Erythroblast (primary cell): ENCODE measurements around the gene AGXT2.

Experiments
- GATA1 ChIP-seq: IDR thresholded peaks from 2 replicates; pipeline ENCODE4 v1.6.1; 2011; ENCODE audit warnings: low read depth, mild to moderate bottlenecking, control low read depth, low read length, moderate library complexity
- POLR2A ChIP-seq: IDR thresholded peaks from 2 replicates; pipeline ENCODE4 v1.6.1; 2011; ENCODE audit warnings: mild to moderate bottlenecking, low read length

GRCh38 chr5:35050541-35051126 lies 2.9 kb upstream of the AGXT2 start:
- TF ChIP-seq POLR2A (no peak), GATA1 (no peak)
